K562 (cell line): ENCODE data around the gene ADM5. TPM values are rescaled to one million over a fixed set of nuclear protein-coding genes. Genes with fewer than 3 reads are reported as not detected.
A peak's percentile ranks its signal among the peaks of the same experiment; 100 is the strongest.

Source experiments
- BCOR ChIP-seq: fragments of 450-650 bp; IDR thresholded peaks from 2 replicates; pipeline ENCODE4 v1.6.1; 2016
- CBX2 ChIP-seq: fragments of 200-600 bp; sonication (generic); IDR thresholded peaks from one replicate; pipeline ENCODE4 v1.6.1; 2012; ENCODE audit warnings: mild to moderate bottlenecking, low read length, inconsistent platforms; ENCODE audit not compliant: insufficient read depth, poor library complexity, severe bottlenecking
- CEBPG ChIP-seq, 3 experiments: fragments of 200-800 bp in 1 of 3; sonication (Bioruptor generic) in 1 of 3; sonication (generic) in 1 of 3; formaldehyde crosslinking in 1 of 3; IDR thresholded peaks in 2 of 3; conservative IDR thresholded peaks in 1 of 3; 2 replicates each; pipeline versions ENCODE4 v1.6.1 to v1.8.0; 2016 to 2022; ENCODE audit warnings: missing compliant biosample characterization in 2 of 3, missing genetic modification characterization in 2 of 3, mild to moderate bottlenecking in 1 of 3, missing genetic modification reagents in 1 of 3
- EP400 ChIP-seq: fragments of 450-650 bp; IDR thresholded peaks from 2 replicates; pipeline ENCODE4 v1.6.1; 2017; ENCODE audit warnings: antibody characterized with exemption, mild to moderate bottlenecking, moderate library complexity
- FOXP1 ChIP-seq: sonication (generic); formaldehyde crosslinking; IDR thresholded peaks from 2 replicates; pipeline ENCODE4 v1.8.0; 2022; ENCODE audit warnings: mild to moderate bottlenecking, missing genetic modification reagents
- GABPB1 ChIP-seq: sonication (generic); formaldehyde crosslinking; IDR thresholded peaks from 2 replicates; pipeline ENCODE4 v1.8.0; 2022; ENCODE audit warnings: mild to moderate bottlenecking, missing genetic modification reagents
- GTF2E2 ChIP-seq: fragments of 200-800 bp; sonication (Bioruptor generic); IDR thresholded peaks from 2 replicates; pipeline ENCODE4 v1.6.1; 2016; ENCODE audit warnings: missing genetic modification characterization, missing compliant biosample characterization
- PKNOX1 ChIP-seq: fragments of 450-650 bp; IDR thresholded peaks from 2 replicates; pipeline ENCODE4 v1.6.1; 2016
- POLR3A ChIP-seq: IDR thresholded peaks from 2 replicates; pipeline ENCODE4 v1.6.1; 2011; ENCODE audit warnings: borderline replicate concordance, mild to moderate bottlenecking, moderate library complexity; ENCODE audit not compliant: insufficient read length, insufficient read depth; ENCODE audit errors: extremely low read depth
- SAFB ChIP-seq: fragments of 200-400 bp; formaldehyde crosslinking; IDR thresholded peaks from 2 replicates; pipeline ENCODE4 v1.6.1; 2017; ENCODE audit warnings: low read depth, low read length, borderline replicate concordance
- SIN3B ChIP-seq: fragments of 450-650 bp; IDR thresholded peaks from 2 replicates; pipeline ENCODE4 v1.6.1; 2017; ENCODE audit warnings: low read depth, mild to moderate bottlenecking, moderate library complexity
- SIX5 ChIP-seq, 2 experiments: IDR thresholded peaks; 2 replicates each; pipeline ENCODE4 v1.6.1; 2011; ENCODE audit warnings: low read length in 2 of 2, borderline replicate concordance in 1 of 2, low read depth in 1 of 2, mild to moderate bottlenecking in 1 of 2, moderate library complexity in 1 of 2; ENCODE audit not compliant: insufficient read depth in 1 of 2
- TAF15 ChIP-seq: fragments of 200-400 bp; formaldehyde crosslinking; IDR thresholded peaks from 2 replicates; pipeline ENCODE4 v1.6.1; 2017; ENCODE audit warnings: mild to moderate bottlenecking, low read depth, low read length, moderate library complexity
- ZBTB11 ChIP-seq, 3 experiments: fragments of 200-800 bp in 1 of 3; fragments of 250-450 bp in 1 of 3; fragments of 450-650 bp in 1 of 3; sonication (Bioruptor Pico) in 1 of 3; sonication (Bioruptor generic) in 1 of 3; formaldehyde crosslinking in 1 of 3; IDR thresholded peaks; 2 replicates each; pipeline versions ENCODE4 v1.6.1 to v1.8.0; 2016 to 2022; ENCODE audit warnings: mild to moderate bottlenecking in 2 of 3, missing genetic modification characterization in 2 of 3, missing compliant biosample characterization in 1 of 3, moderate library complexity in 1 of 3
- ZC3H4 ChIP-seq: sonication (generic); formaldehyde crosslinking; IDR thresholded peaks from 2 replicates; pipeline ENCODE4 v1.9.0; 2021; ENCODE audit warnings: missing genetic modification reagents, borderline replicate concordance
- ZC3H8 ChIP-seq: fragments of 450-650 bp; IDR thresholded peaks from 2 replicates; pipeline ENCODE4 v1.6.1; 2017
- ZNF121 ChIP-seq: sonication (generic); formaldehyde crosslinking; conservative IDR thresholded peaks from 2 replicates; pipeline ENCODE4 v1.8.0; 2022; ENCODE audit warnings: missing genetic modification reagents
- ZNF124 ChIP-seq: sonication (generic); formaldehyde crosslinking; IDR thresholded peaks from 2 replicates; pipeline ENCODE4 v1.8.1; 2022; ENCODE audit warnings: missing genetic modification reagents
- ZNF232 ChIP-seq: sonication (generic); formaldehyde crosslinking; IDR thresholded peaks from 2 replicates; pipeline ENCODE4 v1.8.0; 2022; ENCODE audit warnings: mild to moderate bottlenecking, missing genetic modification reagents
- ZNF274 ChIP-seq: IDR thresholded peaks from 2 replicates; pipeline ENCODE4 v1.6.1; 2011; ENCODE audit warnings: low read depth, mild to moderate bottlenecking, low read length, moderate library complexity, borderline replicate concordance
- ZNF583 ChIP-seq: fragments of 250-450 bp; sonication (Bioruptor Pico); IDR thresholded peaks from 2 replicates; pipeline ENCODE4 v1.4.0; 2020
- ZNF655 ChIP-seq: fragments of 250-450 bp; sonication (Bioruptor Pico); IDR thresholded peaks from 2 replicates; pipeline ENCODE4 v1.5.0; 2021
- polyA plus RNA-seq, 8 experiments: library from polyadenylated mRNA; depleted of rRNA in 4 of 8; stranded (reverse) in 5 of 8; unstranded in 3 of 8; fragments of >200 nt; fragmentation: Nextera tagmentation in 2 of 8; fragmentation: Illumina TruSeq in 1 of 8; extraction: Ambion mirVana in 2 of 8; extraction: Trizol in 1 of 8; gene quantifications; 2 replicates each; pipeline versions ENCODE4 v1.2.1 to v1.2.3, GENCODE V29; 2011 to 2014; ENCODE audit warnings: inconsistent platforms in 1 of 8, missing spikeins in 1 of 8
- total RNA-seq, 7 experiments: library from RNA; depleted of rRNA in 6 of 7; stranded (reverse); fragments of >200 nt in 6 of 7; fragmentation: Illumina TruSeq in 2 of 7; extraction: Trizol in 2 of 7; gene quantifications; 2 replicates each; pipeline versions ENCODE4 v1.2.1 to v1.2.3, GENCODE V29; 2011 to 2021; ENCODE audit warnings: low replicate concordance in 1 of 7

The ADM5 gene
- total and polyA plus RNA-seq, 9 of the 15 experiments (the other 6 are each of a cell fraction or from before 2014, with no cell fraction given): 0.13 to 8.4 (median 2.0) TPM; not detected in 1

- TF ChIP-seq CEBPG (CRISPR knock-in tag; IDR thresholded peaks at IDR 0.05) (no peak), CEBPG (tag; conservative IDR thresholded peaks at IDR 0.05 in 1 of 2, IDR thresholded peaks at IDR 0.05 in 1 of 2) (no peak), ZBTB11 (CRISPR knock-in tag; IDR thresholded peaks at IDR 0.05) (no peak), ZNF655 (CRISPR knock-in tag) (no peak), EP400 (peak; percentile 51), SIN3B (no peak), ZNF121 (CRISPR knock-in tag) (no peak), ZNF274 (no peak), GTF2E2 (tag) (no peak), TAF15 (no peak), ZNF232 (CRISPR knock-in tag) (no peak), GABPB1 (CRISPR knock-in tag) (0 out of 2 replicates have a peak, but pooled peaks have one; percentile 52), ZC3H8 (no peak), CBX2 (no peak), FOXP1 (CRISPR knock-in tag) (0 out of 2 replicates have a peak, but pooled peaks have one; percentile 41), SIX5 (IDR thresholded peaks at IDR 0.05; ENCODE audit: borderline replicate concordance in 1 of 2, insufficient read depth in 1 of 2, low read depth in 1 of 2, low read length in 2 of 2) (peak; percentile 24 to 35; a peak in 3 of 4 replicates), PKNOX1 (no peak), ZNF583 (0 out of 2 replicates have a peak, but pooled peaks have one; percentile 7), ZC3H4 (no peak), SAFB (no peak), POLR3A (no peak), ZNF124 (CRISPR knock-in tag) (no peak), BCOR (peak; percentile 99)
Measured at GRCh38 chr19:49676136-49676783, 13.1 kb upstream of the ADM5 start (continued).
